ENCODE measurements around the gene MEOX2.

GRCh38 chr7:15607529-15608210, 78.8 kb downstream of the MEOX2 start:
- TF ChIP-seq CTCF (IDR thresholded peaks at IDR 0.05; ENCODE audit: low read depth, low read length) (no peak), EZH2phosphoT487 (IDR thresholded peaks at IDR 0.05; ENCODE audit: low read depth) (no peak)
